Sigmoid colon (tissue), 4 donors: ENCODE measurements around the gene TMTC2.

ENCODE experiments used
- EP300 ChIP-seq, 4 donors: sonication (generic); formaldehyde crosslinking; IDR thresholded peaks; one replicate each; pipeline ENCODE4 v1.6.1; 2017; ENCODE audit warnings: antibody characterized with exemption in 4 of 4
- POLR2A ChIP-seq, 2 donors: fragments of 450-650 bp; IDR thresholded peaks; one replicate each; pipeline ENCODE4 v1.6.1; 2016; ENCODE audit warnings: antibody characterized with exemption in 2 of 2, mild to moderate bottlenecking in 2 of 2, moderate library complexity in 2 of 2
- TF ChIP-seq, protein P1 (sequence below), 4 experiments: fragments of 450-650 bp in 3 of 4; fragments of 200-600 bp in 1 of 4; IDR thresholded peaks; one replicate each; pipeline ENCODE4 v1.5.1; 2016 to 2019; ENCODE audit warnings: antibody characterized with exemption in 4 of 4, mild to moderate bottlenecking in 3 of 4, moderate library complexity in 2 of 4

DNA sequence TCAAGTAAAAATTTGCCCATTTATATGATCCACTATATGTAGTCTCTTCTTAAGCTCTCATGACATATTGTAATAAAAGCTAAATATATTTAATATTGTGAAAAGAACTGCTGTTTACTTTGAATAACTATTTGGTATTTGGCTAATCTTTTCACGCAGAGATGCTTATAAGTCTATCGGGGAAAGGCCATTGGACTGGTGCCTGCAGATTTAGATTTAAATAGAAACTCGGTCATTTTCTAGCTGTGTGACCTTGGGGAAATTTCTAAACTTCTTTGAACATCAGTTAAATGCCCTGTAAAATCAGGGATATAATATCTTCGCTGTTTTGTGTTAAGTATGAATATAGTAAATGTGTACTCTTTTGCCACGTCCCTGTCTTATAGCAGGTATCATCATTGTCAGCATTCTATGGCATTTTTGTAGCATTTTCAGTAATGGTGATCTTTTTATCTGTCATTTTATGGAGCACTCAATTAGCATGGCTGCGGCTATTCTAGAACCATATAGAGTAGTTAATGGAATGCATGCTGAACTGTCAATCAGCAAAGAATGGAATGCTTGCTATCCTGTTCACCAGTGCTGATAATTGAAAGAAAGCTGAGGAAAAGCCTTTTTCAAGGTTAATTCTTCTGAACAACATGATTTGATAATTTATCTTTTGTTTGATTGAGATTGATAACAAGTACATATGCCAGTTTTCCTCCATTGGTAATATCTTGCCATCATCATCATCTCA is 181.2 kb downstream of the TMTC2 start:
- TF ChIP-seq EP300 (IDR thresholded peaks at IDR 0.05) (no peak), POLR2A (IDR thresholded peaks at IDR 0.05) (no peak)
- TF ChIP-seq, protein P1, sequence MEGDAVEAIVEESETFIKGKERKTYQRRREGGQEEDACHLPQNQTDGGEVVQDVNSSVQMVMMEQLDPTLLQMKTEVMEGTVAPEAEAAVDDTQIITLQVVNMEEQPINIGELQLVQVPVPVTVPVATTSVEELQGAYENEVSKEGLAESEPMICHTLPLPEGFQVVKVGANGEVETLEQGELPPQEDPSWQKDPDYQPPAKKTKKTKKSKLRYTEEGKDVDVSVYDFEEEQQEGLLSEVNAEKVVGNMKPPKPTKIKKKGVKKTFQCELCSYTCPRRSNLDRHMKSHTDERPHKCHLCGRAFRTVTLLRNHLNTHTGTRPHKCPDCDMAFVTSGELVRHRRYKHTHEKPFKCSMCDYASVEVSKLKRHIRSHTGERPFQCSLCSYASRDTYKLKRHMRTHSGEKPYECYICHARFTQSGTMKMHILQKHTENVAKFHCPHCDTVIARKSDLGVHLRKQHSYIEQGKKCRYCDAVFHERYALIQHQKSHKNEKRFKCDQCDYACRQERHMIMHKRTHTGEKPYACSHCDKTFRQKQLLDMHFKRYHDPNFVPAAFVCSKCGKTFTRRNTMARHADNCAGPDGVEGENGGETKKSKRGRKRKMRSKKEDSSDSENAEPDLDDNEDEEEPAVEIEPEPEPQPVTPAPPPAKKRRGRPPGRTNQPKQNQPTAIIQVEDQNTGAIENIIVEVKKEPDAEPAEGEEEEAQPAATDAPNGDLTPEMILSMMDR (IDR thresholded peaks at IDR 0.05): no peak
